Upper lobe of left lung (tissue), 4 donors: ENCODE results near the gene LMOD3.

Source experiments
- CTCF ChIP-seq, 6 experiments: fragments of 450-650 bp in 4 of 6; fragments of 200-600 bp in 2 of 6; sonication (generic) in 2 of 6; IDR thresholded peaks; one replicate each; pipeline ENCODE4 v1.5.1; 2016 to 2019; ENCODE audit warnings: antibody characterized with exemption in 6 of 6
- EP300 ChIP-seq, 4 donors: sonication (generic); formaldehyde crosslinking; IDR thresholded peaks; one replicate each; pipeline ENCODE4 v1.5.1; 2017; ENCODE audit warnings: antibody characterized with exemption in 4 of 4, control low read depth in 2 of 4

- TF ChIP-seq CTCF (IDR thresholded peaks at IDR 0.05) (no peak), EP300 (IDR thresholded peaks at IDR 0.05) (no peak)
Measured at GRCh38 chr3:69166446-69166845, 44.1 kb upstream of the LMOD3 start.
